GM12878 (cell line): ENCODE measurements around the gene ZNF331.

ENCODE experiments used
- ESRRA ChIP-seq: IDR thresholded peaks from 2 replicates; pipeline ENCODE4 v1.6.1; 2012; ENCODE audit warnings: mild to moderate bottlenecking, low read length, improper control_type of control experiment
- RAD21 ChIP-seq: IDR thresholded peaks from 2 replicates; pipeline ENCODE4 v1.6.1; 2011; ENCODE audit warnings: mild to moderate bottlenecking, low read depth, low read length, moderate library complexity; ENCODE audit not compliant: insufficient read depth
- SUZ12 ChIP-seq: fragments of 200-600 bp; sonication (generic); IDR thresholded peaks from one replicate; pipeline ENCODE4 v1.6.1; 2018; ENCODE audit warnings: antibody characterized with exemption, mild to moderate bottlenecking; ENCODE audit not compliant: unreplicated experiment

DNA sequence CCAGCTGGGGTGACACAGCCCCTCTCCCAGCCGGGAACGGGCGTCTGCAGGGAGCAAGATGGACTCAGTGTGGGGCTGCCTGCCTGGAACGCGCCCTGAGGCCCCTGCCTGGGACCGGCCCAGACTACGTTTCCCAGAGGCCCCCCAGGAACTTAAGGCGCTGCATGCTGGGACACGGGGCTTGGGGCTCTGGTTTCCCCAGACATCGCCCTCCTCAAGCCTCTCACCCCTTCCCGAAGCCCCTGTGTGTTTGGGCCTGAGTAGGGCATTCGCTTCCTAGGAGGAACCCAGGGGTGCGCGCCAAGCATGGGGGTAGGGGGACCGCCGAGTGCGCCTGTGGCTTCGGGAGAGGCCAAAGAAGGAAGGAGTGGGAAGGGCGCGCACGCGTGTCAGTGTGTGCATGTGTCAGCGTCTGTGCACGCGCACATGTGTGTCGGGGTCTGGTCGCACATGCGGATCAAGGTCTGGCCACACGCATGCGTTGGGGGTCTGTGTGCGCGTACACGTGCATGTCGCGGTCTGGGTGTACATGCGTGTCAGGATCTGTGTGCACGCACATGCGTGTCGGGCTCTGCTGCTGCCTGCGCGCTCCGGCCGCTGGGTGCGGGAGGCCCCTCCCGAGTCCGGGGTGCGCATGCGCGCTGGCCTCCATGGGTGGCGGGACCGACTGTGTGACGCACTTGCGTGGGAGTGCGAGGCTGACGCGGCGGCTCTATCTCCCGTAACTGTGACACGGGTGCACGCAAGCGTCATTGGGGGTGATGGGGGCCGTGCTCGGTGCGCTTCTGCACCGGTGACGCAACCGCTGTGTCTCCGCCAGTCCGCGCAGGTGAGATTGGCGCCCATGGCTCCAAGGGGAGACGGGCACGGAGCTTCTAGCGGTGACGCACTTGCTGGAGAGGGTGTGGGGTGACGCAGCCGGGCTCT is 16.2 kb downstream of the ZNF331 start:
- no peak for TF ChIP-seq SUZ12
- no peak for TF ChIP-seq RAD21
- no peak for TF ChIP-seq ESRRA
